HepG2 (cell line): ENCODE data around the gene B9D2. TPM values are rescaled to one million over a fixed set of nuclear protein-coding genes. Genes with fewer than 3 reads are reported as not detected.

ENCODE experiments used
- ATAC-seq: fragments of 200-7000 bp; cut with Tn5 transposase; 3 replicates; pipeline ENCODE4 v1.9.1; 2020; ENCODE audit warnings: mild to moderate bottlenecking, moderate library complexity
- BruUV-seq: library from RNA; stranded (reverse); fragments of 400-500 nt; replicated peaks from 2 replicates; lab custom pipeline; 2021; lab: Mats Ljungman, UMichigan
- CTCF ChIA-PET: fragments of 300-600 bp; formaldehyde crosslinking; extraction: SDS; loops from one replicate; lab custom pipeline; 2021; ENCODE audit warnings: low total read pairs, inconsistent platforms, low intra/inter-chr PET ratio; lab: Yijun Ruan, JAX
- POLR2A ChIA-PET: fragments of 350-600 bp; sonication (Branson Sonifier 250); formaldehyde crosslinking; loops from one replicate; lab custom pipeline; 2020; ENCODE audit warnings: antibody characterized with exemption, inconsistent platforms; lab: Yijun Ruan, JAX
- DNase-seq: peaks from one replicate; pipeline ENCODE4 v3.0.0-alpha.2; 2015; ENCODE audit warnings: low spot score
- FAIRE-seq: peaks from 3 replicates; lab custom pipeline; 2011; peaks lifted over from hg19 to GRCh38; lab: Jason Lieb, UNC
- H2AFZ ChIP-seq: one replicate; pipeline ENCODE4 v1.6.1; 2011; ENCODE audit warnings: low read length, inconsistent platforms
- H3K27ac ChIP-seq: fragments of 300-600 bp; 3 replicates; pipeline ENCODE4 v1.8.0; 2011; ENCODE audit warnings: mixed run types, mild to moderate bottlenecking, mixed read lengths, low read length, inconsistent platforms; ENCODE audit not compliant: insufficient read depth; ENCODE audit errors: extremely low read length
- H3K27me3 ChIP-seq, 2 experiments: fragments of 200-600 bp in 1 of 2; 2 replicates in 1 of 2; 3 replicates in 1 of 2; pipeline versions ENCODE4 v1.6.0 to v1.8.0; 2011; ENCODE audit warnings: low read length in 2 of 2, mild to moderate bottlenecking in 2 of 2, moderate library complexity in 2 of 2, inconsistent platforms in 1 of 2; ENCODE audit not compliant: insufficient read depth in 2 of 2, control insufficient read depth in 1 of 2
- H3K36me3 ChIP-seq, 2 experiments: fragments of 200-600 bp in 1 of 2; replicated peaks in 1 of 2; 2 replicates in 1 of 2; 3 replicates in 1 of 2; pipeline versions ENCODE4 v1.5.1 to v1.8.0; 2011; ENCODE audit warnings: low read length in 2 of 2, inconsistent platforms in 1 of 2; ENCODE audit not compliant: insufficient read depth in 2 of 2, control insufficient read depth in 1 of 2
- H3K4me1 ChIP-seq: 2 replicates; pipeline ENCODE4 v1.5.1; 2012; ENCODE audit warnings: low read length, inconsistent platforms; ENCODE audit not compliant: insufficient read depth
- H3K4me2 ChIP-seq: 2 replicates; pipeline ENCODE4 v1.6.0; 2011; ENCODE audit warnings: low read depth, low read length, inconsistent platforms
- H3K4me3 ChIP-seq, 3 experiments: fragments of 200-600 bp in 1 of 3; sonication (generic), shearing (Covaris generic) in 1 of 3; replicated peaks in 1 of 3; 2 replicates each; pipeline ENCODE4 v1.5.1; 2011 to 2016; ENCODE audit warnings: low read length in 3 of 3, inconsistent platforms in 2 of 3, low read depth in 2 of 3, mild to moderate bottlenecking in 2 of 3, control low read depth in 1 of 3, mixed read lengths in 1 of 3; ENCODE audit not compliant: insufficient read depth in 1 of 3
- H3K79me2 ChIP-seq: one replicate; pipeline ENCODE4 v1.6.1; 2011; ENCODE audit warnings: low read length, inconsistent platforms; ENCODE audit not compliant: insufficient read depth
- H3K9ac ChIP-seq: 2 replicates; pipeline ENCODE4 v1.6.0; 2011; ENCODE audit warnings: mild to moderate bottlenecking, low read depth, low read length, inconsistent platforms; ENCODE audit not compliant: insufficient read depth
- H3K9me3 ChIP-seq: 2 replicates; pipeline ENCODE4 v1.5.1; 2012; ENCODE audit warnings: mild to moderate bottlenecking, low read length
- H4K20me1 ChIP-seq: 2 replicates; pipeline ENCODE4 v1.6.0; 2011; ENCODE audit warnings: inconsistent platforms, mild to moderate bottlenecking, low read length, moderate library complexity; ENCODE audit not compliant: insufficient read depth
- ATAD3A ChIP-seq: sonication (generic); formaldehyde crosslinking; IDR thresholded peaks from 2 replicates; pipeline ENCODE4 v1.4.0; 2020; ENCODE audit warnings: missing genetic modification reagents
- ATF1 ChIP-seq: IDR thresholded peaks from 2 replicates; pipeline ENCODE4 v1.6.1; 2016; ENCODE audit warnings: mild to moderate bottlenecking, control low read depth
- HIVEP1 ChIP-seq: sonication (generic); formaldehyde crosslinking; IDR thresholded peaks from 2 replicates; pipeline ENCODE4 v1.4.0; 2020; ENCODE audit warnings: mild to moderate bottlenecking, missing genetic modification reagents
- HNF4A ChIP-seq: sonication (generic); formaldehyde crosslinking; IDR thresholded peaks from 2 replicates; pipeline ENCODE4 v1.4.0; 2020; ENCODE audit warnings: missing genetic modification reagents
- HNRNPK ChIP-seq: fragments of 200-400 bp; formaldehyde crosslinking; IDR thresholded peaks from 2 replicates; pipeline ENCODE4 v1.6.1; 2018; ENCODE audit warnings: low read length, low read depth, moderate library complexity, mild to moderate bottlenecking; ENCODE audit not compliant: poor library complexity, severe bottlenecking
- HOXA5 ChIP-seq: sonication (generic); formaldehyde crosslinking; IDR thresholded peaks from 2 replicates; pipeline ENCODE4 v1.4.0; 2020; ENCODE audit warnings: missing genetic modification reagents
- HOXA7 ChIP-seq: sonication (generic); formaldehyde crosslinking; IDR thresholded peaks from 2 replicates; pipeline ENCODE4 v1.8.1; 2022; ENCODE audit warnings: mild to moderate bottlenecking, missing genetic modification reagents, moderate library complexity
- HOXD1 ChIP-seq: sonication (generic); formaldehyde crosslinking; IDR thresholded peaks from 2 replicates; pipeline ENCODE4 v1.5.0; 2020; ENCODE audit warnings: missing genetic modification reagents
- SPEN ChIP-seq: sonication (generic); formaldehyde crosslinking; IDR thresholded peaks from 2 replicates; pipeline ENCODE4 v1.5.1; 2020; ENCODE audit warnings: low read depth, mild to moderate bottlenecking, missing genetic modification reagents
- YEATS4 ChIP-seq: sonication (generic); formaldehyde crosslinking; IDR thresholded peaks from 2 replicates; pipeline ENCODE4 v1.4.0; 2020; ENCODE audit warnings: missing genetic modification reagents, borderline replicate concordance
- ZFP37 ChIP-seq: sonication (generic); formaldehyde crosslinking; IDR thresholded peaks from 2 replicates; pipeline ENCODE4 v1.4.0; 2020; ENCODE audit warnings: missing genetic modification reagents, borderline replicate concordance
- ZNF317 ChIP-seq: sonication (generic); formaldehyde crosslinking; IDR thresholded peaks from 2 replicates; pipeline ENCODE4 v1.5.0; 2020; ENCODE audit warnings: mild to moderate bottlenecking, missing genetic modification reagents
- ZNF720 ChIP-seq: sonication (generic); formaldehyde crosslinking; IDR thresholded peaks from 2 replicates; pipeline ENCODE4 v1.4.0; 2020; ENCODE audit warnings: missing genetic modification reagents
- ZNF775 ChIP-seq: sonication (generic); formaldehyde crosslinking; IDR thresholded peaks from 2 replicates; pipeline ENCODE4 v1.4.0; 2020; ENCODE audit warnings: missing genetic modification reagents, mild to moderate bottlenecking, moderate library complexity, borderline replicate concordance
- ZNF782 ChIP-seq: sonication (generic); formaldehyde crosslinking; IDR thresholded peaks from 2 replicates; pipeline ENCODE4 v1.4.0; 2020; ENCODE audit warnings: missing genetic modification reagents, mild to moderate bottlenecking, borderline replicate concordance
- WGBS: methylation state at CpG from one replicate; pipeline ENCODE4 v1.1.6; 2017; ENCODE audit warnings: low lambda C conversion rate; 5-methylcytosine and 5-hydroxymethylcytosine counted together
- in situ Hi-C: cut with HindIII; loops from 2 replicates; pipeline ENCODE4 v1.10.0; 2017; ENCODE audit warnings: low pct_unique_long_range_greater_than_20kb; ENCODE audit not compliant: extremely low pct_ligation_motif_present
- intact Hi-C: fragments of 100-400 bp; cut with micrococcal nuclease; formaldehyde crosslinking; loops from one replicate; pipeline ENCODE4 v1.10.0; 2022; ENCODE audit not compliant: unreplicated experiment
- polyA plus RNA-seq, 8 experiments: library from polyadenylated mRNA; depleted of rRNA in 3 of 8; stranded (reverse) in 7 of 8; unstranded in 1 of 8; fragments of >200 nt; fragmentation: Illumina TruSeq in 4 of 8; extraction: Trizol in 4 of 8; gene quantifications; 2 replicates each; pipeline versions ENCODE4 v1.2.1 to v1.2.3, GENCODE V29; 2011 to 2016; ENCODE audit warnings: low read depth in 4 of 8, missing spikeins in 1 of 8, mixed read lengths in 1 of 8; ENCODE audit not compliant: insufficient read depth in 1 of 8
- total RNA-seq, 5 experiments: library from RNA; depleted of rRNA; stranded (reverse); fragments of >200 nt; fragmentation: Illumina TruSeq; extraction: Trizol; gene quantifications; 2 replicates each; pipeline ENCODE4 v1.2.3, GENCODE V29; 2016; ENCODE audit warnings: low read depth in 1 of 5
- TF ChIP-seq, protein P1 (sequence below): IDR thresholded peaks from 2 replicates; pipeline ENCODE4 v1.6.1; 2016; ENCODE audit warnings: low read depth, control low read depth
- TF ChIP-seq, protein P2 (sequence below): sonication (generic); formaldehyde crosslinking; IDR thresholded peaks from 2 replicates; pipeline ENCODE4 v1.4.0; 2020; ENCODE audit warnings: missing genetic modification reagents
- TF ChIP-seq, protein P3 (sequence below): sonication (generic); formaldehyde crosslinking; IDR thresholded peaks from 2 replicates; pipeline ENCODE4 v1.5.1; 2020; ENCODE audit warnings: mild to moderate bottlenecking, moderate library complexity, missing genetic modification reagents

B9D2 gene
- total and polyA plus RNA-seq, 2 of the 13 experiments (the other 11 are each of a cell fraction or from before 2014, with no cell fraction given), result 3.1 to 4.4 TPM

DNA sequence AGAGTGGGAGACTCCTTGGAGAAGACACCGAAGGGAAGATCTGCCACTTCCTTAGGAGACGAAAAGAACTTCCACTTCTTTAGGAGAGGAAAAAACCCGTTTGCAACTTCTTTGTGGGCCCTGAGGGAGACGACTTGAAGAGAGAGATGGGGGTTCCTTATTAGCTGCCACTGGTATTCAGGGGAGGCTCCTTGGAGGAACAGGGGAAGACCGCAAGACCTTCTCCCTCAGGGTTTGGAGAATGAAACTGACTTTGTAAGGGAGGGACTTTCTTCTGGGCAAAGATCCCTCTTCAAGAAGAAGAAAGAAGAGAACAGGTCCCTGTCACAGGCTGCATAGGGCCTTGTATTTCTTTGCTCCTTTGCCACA is 34.1 kb upstream of the B9D2 start (continued):
- TF ChIP-seq, protein P1, sequence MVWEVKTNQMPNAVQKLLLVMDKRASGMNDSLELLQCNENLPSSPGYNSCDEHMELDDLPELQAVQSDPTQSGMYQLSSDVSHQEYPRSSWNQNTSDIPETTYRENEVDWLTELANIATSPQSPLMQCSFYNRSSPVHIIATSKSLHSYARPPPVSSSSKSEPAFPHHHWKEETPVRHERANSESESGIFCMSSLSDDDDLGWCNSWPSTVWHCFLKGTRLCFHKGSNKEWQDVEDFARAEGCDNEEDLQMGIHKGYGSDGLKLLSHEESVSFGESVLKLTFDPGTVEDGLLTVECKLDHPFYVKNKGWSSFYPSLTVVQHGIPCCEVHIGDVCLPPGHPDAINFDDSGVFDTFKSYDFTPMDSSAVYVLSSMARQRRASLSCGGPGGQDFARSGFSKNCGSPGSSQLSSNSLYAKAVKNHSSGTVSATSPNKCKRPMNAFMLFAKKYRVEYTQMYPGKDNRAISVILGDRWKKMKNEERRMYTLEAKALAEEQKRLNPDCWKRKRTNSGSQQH (CRISPR knock-in tag), result no peak

DNA sequence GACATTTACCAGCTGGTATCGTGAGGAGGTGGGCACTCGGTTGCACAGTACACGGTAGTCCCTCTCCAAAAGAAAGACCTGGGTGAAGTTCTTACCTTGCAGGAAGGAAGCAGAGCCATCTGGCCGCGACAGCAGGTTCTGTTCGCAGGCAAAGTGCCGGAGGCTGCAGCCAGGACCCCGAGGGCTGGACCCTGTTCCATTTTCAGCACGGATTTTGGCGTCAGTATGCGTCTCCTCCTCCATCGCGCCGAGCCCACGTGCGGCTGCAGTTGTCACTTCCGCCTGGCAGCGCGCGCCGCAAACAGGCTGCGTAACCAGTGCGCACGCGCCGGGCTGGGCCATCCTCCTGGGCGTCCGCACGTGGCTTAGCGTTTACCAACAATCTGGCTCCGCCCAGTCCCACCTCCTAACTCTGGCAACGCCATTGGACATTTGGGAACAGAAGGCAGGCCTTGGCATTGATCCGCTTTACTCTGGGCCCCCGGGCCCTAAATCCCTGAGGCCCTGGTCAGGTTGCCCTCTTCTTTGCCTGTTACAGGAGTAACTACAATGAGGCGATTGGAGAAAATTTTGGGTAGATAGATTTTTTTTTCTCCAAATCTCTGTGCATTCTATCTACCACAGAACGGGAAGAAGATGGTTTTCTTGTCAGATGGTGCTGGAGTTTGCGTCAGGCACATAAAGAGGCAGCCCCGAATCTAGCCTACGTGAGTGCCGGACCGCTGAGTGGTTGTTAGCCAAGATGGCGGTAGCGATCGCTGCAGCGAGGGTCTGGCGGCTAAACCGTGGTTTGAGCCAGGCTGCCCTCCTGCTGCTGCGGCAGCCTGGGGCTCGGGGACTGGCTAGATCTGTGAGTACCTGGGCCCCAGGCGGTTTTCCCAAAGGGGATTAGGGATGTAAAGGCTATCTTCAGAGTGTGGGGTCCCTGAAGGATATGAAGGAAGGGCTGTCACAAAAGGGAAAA is 33.4 kb upstream of the B9D2 start, which contains the start of the genes BCKDHA and EXOSC5:
Gene BCKDHA, plus strand, starts transcription at position 733 of the 964 bp plus-strand sequence. Its CDS starts 10 bp downstream, at position 743.
Gene EXOSC5, minus strand, starts transcription at position 274 of the 964 bp plus-strand sequence. Its CDS starts 31 bp downstream, at position 243.
- Histone ChIP-seq H3K36me3 (peaks cover 0 to 1% of the 10 kb centered on the region in 2 experiments; a peak in 1 of 5 replicates), H3K4me1 (peaks cover 30% of the 10 kb centered on the region), H3K9ac (peak within 1 kb of the TSS; percentile 93), H3K9me3 (no peaks in the 10 kb centered on the region), H3K27me3 (no peaks in the 10 kb centered on the region; a peak in 1 of 5 replicates), H3K27ac (peak within 1 kb of the TSS; percentile 94), H3K4me3 (peak within 1 kb of the TSS; percentile 86 to 94 (median 90)), H3K4me2 (peak within 1 kb of the TSS; percentile 86), H4K20me1 (no peaks in the 10 kb centered on the region), H3K79me2 (peaks cover 32% of the 10 kb centered on the region), H2AFZ (no peak within 1 kb of the TSS)
- WGBS, result under 1% methylated on average over 19 of the region's 50 CpGs
- DNase-seq (peak; percentile 99), FAIRE-seq (peak; percentile 89), ATAC-seq (peak; percentile 94)
- intact Hi-C loops (no loop called here), in situ Hi-C loops (no loop called here)
- POLR2A ChIA-PET, result interaction anchor here (1.0 kb wide), 1 partner anchor 30 kb away, joined by 3 read pairs; the partner anchor contains the start of gene B3GNT8
- TSS peak; percentile 72 for BruUV-seq
- CTCF ChIA-PET, result no interaction called here
- TF ChIP-seq SPEN (peak; percentile 86), ATF1 (peak; percentile 66; the same call in 1 of the 2 replicates), ZNF782 (CRISPR knock-in tag) (no peak), ZNF317 (CRISPR knock-in tag) (peak; percentile 66; the same call in 1 of the 2 replicates), HOXD1 (CRISPR knock-in tag) (0 out of 2 replicates have a peak, but pooled peaks have one; percentile 49), ZFP37 (CRISPR knock-in tag) (0 out of 2 replicates have a peak, but pooled peaks have one; percentile 46), ZNF775 (CRISPR knock-in tag) (no peak), HNF4A (CRISPR knock-in tag) (peak; percentile 13; the same call in 1 of the 2 replicates), HIVEP1 (CRISPR knock-in tag) (no peak; the same call in 1 of the 2 replicates), ZNF720 (CRISPR knock-in tag) (no peak), HOXA7 (CRISPR knock-in tag) (no peak), HOXA5 (CRISPR knock-in tag) (peak; percentile 52; the same call in 1 of the 2 replicates), HNRNPK (no peak), ATAD3A (CRISPR knock-in tag) (no peak), YEATS4 (peak; percentile 98)
- TF ChIP-seq, protein P2, sequence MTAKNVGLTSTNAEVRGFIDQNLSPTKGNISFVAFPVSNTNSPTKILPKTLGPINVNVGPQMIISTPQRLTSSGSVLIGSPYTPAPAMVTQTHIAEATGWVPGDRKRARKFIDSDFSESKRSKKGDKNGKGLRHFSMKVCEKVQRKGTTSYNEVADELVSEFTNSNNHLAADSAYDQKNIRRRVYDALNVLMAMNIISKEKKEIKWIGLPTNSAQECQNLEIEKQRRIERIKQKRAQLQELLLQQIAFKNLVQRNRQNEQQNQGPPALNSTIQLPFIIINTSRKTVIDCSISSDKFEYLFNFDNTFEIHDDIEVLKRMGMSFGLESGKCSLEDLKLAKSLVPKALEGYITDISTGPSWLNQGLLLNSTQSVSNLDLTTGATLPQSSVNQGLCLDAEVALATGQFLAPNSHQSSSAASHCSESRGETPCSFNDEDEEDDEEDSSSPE (CRISPR knock-in tag), result peak; percentile 94
- TF ChIP-seq, protein P3, sequence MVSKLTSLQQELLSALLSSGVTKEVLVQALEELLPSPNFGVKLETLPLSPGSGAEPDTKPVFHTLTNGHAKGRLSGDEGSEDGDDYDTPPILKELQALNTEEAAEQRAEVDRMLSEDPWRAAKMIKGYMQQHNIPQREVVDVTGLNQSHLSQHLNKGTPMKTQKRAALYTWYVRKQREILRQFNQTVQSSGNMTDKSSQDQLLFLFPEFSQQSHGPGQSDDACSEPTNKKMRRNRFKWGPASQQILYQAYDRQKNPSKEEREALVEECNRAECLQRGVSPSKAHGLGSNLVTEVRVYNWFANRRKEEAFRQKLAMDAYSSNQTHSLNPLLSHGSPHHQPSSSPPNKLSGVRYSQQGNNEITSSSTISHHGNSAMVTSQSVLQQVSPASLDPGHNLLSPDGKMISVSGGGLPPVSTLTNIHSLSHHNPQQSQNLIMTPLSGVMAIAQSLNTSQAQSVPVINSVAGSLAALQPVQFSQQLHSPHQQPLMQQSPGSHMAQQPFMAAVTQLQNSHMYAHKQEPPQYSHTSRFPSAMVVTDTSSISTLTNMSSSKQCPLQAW (CRISPR knock-in tag), result peak; percentile 88
